GM10266 (cell line): ENCODE measurements around the gene NAA11.

ENCODE experiments used
- DNase-seq: peaks from one replicate; pipeline ENCODE4 v3.0.0; 2012; ENCODE audit errors: extremely low spot score
- TF ChIP-seq, protein P1 (sequence below): IDR thresholded peaks from 2 replicates; pipeline ENCODE4 v1.5.1; 2012; ENCODE audit warnings: mild to moderate bottlenecking, low read depth; ENCODE audit not compliant: control insufficient read depth, insufficient read depth; ENCODE audit errors: missing control alignments

The NAA11 gene

DNA sequence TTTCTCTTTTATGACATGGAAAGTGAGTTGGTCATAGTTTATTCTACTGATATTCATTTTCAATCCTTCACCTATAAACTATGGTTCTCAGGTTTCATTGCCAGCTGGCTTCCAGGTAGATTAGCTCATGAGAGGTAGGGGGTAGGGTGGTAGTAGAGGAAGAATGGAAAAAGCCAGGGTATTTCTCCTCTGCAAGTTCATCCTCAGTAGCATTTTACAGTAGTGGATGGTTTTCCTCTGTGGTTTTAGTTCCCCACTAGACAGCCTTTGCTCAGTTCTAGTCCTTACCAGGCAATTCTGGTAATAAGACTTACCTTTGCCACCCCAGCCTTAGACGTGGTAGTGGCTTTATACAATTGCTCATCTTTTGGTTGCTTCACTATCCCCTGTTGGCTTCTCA is 8.9 kb upstream of the NAA11 start:
- no peak for DNase-seq
- TF ChIP-seq, protein P1, sequence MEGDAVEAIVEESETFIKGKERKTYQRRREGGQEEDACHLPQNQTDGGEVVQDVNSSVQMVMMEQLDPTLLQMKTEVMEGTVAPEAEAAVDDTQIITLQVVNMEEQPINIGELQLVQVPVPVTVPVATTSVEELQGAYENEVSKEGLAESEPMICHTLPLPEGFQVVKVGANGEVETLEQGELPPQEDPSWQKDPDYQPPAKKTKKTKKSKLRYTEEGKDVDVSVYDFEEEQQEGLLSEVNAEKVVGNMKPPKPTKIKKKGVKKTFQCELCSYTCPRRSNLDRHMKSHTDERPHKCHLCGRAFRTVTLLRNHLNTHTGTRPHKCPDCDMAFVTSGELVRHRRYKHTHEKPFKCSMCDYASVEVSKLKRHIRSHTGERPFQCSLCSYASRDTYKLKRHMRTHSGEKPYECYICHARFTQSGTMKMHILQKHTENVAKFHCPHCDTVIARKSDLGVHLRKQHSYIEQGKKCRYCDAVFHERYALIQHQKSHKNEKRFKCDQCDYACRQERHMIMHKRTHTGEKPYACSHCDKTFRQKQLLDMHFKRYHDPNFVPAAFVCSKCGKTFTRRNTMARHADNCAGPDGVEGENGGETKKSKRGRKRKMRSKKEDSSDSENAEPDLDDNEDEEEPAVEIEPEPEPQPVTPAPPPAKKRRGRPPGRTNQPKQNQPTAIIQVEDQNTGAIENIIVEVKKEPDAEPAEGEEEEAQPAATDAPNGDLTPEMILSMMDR = no peak

DNA sequence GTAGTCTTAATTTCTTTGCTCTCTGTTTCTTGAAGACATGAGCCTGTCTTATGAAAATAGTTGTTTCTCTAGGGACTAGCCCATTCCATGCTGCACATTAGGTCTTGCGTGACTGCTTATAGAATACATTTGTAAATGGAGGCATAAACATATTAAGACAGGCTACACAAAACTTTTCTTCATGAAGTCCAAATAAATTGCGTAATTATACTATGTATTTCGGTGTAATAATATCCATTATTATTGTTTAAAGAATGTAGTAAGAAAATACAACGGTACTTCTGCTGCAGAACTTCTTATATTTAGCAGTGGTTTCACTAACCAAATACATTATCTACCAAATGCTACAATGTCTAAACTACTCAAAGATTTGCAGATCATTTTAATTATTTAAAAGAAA is 8.5 kb upstream of the NAA11 start:
- no peak for DNase-seq
- TF ChIP-seq, protein P1 = no peak

DNA sequence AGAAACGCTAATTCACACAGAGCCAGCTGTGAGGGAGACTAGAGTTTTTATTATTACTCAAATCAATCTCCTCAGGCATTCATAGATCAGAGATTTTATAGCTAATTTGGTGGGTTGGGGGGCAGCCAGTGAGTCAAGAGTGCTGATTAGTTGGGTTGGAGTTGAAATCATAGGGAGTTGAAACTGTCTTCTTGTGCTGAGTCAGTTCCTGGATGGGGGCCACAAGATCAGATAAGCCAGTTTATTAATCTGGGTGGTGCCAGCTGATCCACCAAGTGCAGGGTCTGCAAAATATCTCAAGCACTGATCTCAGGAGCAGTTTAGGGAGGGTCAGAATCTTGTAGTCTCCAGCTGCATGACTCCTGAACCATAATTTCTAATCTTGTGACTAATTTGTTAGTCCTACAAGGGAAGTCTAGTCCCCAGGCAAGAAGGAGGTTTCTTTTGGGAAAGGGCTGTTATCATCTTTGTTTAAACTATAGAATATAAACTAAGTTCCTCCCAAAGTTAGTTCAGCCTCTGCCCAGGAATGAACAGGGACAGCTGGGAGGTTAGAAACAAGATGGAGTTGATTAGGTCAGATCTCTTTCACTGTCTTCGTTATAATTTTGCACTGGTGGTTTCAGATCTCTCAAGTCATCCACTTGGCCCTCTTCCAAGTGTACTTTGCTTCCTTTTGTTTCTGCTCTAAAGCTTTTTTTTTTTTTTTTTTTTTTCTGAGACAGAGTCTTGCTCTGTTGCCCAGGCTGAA is 5.4 kb upstream of the NAA11 start:
- TF ChIP-seq, protein P1 = no peak
- DNase-seq = no peak

DNA sequence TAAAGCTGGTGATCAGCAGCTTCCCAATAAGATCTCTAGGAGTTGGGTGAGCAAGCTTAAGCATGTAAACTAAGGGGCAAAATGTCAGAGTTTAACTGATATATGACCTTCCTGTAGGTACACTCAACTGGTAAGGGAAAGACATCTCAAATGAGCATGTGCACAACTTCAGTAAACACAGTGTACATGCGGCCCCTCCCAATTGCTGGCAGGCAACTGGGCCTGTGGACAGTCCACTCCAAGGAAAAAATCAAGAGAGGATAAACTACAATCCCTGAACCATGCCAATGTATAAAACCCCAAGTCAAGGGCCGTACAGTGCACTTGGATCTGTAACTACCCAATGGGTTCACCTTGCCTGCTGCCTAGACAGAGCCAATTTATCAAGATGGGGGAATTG is 4.9 kb upstream of the NAA11 start:
- DNase-seq = no peak
- TF ChIP-seq, protein P1 = no peak

DNA sequence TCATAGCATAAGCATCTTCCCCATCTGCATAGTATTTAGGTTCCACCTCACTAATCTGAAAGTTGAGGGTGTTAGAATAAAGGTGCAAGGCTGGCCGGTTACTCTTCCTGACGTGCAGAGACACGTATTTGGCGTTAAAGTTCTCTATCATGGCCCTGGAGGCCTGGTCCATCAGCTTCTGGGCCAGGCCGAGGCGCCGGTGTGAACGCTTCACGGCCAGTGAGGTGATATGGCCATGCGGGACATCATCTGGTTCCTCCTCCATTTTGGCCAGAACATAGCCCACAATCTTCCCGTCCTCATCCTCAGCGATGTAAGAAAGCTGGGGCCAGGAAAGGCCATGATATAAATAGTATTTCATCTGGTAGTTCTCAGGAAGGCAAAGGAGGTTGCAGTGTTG is 425 bp downstream of the NAA11 start:
- TF ChIP-seq, protein P1 = no peak
- DNase-seq = no peak

DNA sequence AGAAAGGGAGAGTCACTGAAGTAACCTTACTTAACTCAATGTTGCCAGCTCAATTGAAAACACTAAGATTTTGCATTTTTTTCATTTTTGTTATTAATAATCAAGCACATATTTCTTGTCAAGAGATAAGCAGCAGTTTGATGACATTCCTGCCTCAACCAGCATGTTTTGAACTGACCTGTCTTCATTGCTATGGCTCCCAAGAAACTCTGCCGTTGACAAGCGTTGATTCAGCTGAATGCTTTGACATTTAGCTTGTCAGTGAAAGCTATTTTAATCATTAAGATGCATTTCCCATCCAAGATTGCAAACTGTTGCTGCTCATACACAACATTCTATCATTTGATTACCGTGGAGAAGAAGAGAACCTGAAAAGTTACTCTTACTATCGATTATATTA is 5.9 kb downstream of the NAA11 start:
- DNase-seq = no peak
- TF ChIP-seq, protein P1 = no peak

DNA sequence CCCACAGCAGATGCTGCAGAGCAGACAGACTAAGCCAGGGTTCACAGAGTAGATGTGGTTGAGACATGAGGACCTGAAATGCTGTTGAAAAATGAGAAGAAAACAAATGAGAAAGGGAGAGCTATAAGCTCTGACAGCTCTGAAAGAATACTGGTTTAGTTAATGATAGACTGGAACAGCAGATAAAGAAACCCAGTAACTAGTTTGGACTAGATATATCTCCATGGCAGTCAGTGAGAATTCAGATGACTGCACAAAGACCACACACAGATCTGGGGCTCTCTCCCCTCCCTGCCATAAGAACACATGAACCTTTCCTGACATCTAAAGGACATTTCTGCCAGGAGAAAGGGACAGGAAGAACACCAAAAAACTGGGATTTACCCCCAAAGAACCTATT is 8.2 kb downstream of the NAA11 start:
- DNase-seq = no peak
- TF ChIP-seq, protein P1 = no peak
